KMS-11 (cell line): ENCODE results near the gene HSF5.
A peak's percentile ranks its signal among the peaks of the same experiment; 100 is the strongest.

Experiments used
- H2AFZ ChIP-seq: fragments of 200-600 bp; sonication (generic); 2 replicates; pipeline ENCODE4 v1.6.1; 2016; ENCODE audit warnings: antibody characterized with exemption, mixed run types, low read depth
- H3K27ac ChIP-seq: fragments of 200-600 bp; sonication (generic); 2 replicates; pipeline ENCODE4 v1.6.1; 2016; ENCODE audit warnings: mild to moderate bottlenecking, mixed run types
- H3K27me3 ChIP-seq: fragments of 200-600 bp; sonication (generic); 2 replicates; pipeline ENCODE4 v1.6.1; 2017; ENCODE audit warnings: mild to moderate bottlenecking, low read depth, mixed run types, moderate library complexity; ENCODE audit not compliant: insufficient read depth
- H3K36me3 ChIP-seq: fragments of 200-600 bp; sonication (generic); 2 replicates; pipeline ENCODE4 v1.6.1; 2017; ENCODE audit warnings: mild to moderate bottlenecking, mixed run types; ENCODE audit not compliant: insufficient read depth
- H3K4me1 ChIP-seq: fragments of 200-600 bp; sonication (generic); 2 replicates; pipeline ENCODE4 v1.6.1; 2016; ENCODE audit warnings: mild to moderate bottlenecking, low read depth, mixed run types; ENCODE audit not compliant: poor library complexity, severe bottlenecking
- H3K4me2 ChIP-seq: fragments of 200-600 bp; sonication (generic); 2 replicates; pipeline ENCODE4 v1.7.0; 2016; ENCODE audit warnings: mild to moderate bottlenecking, mixed run types
- H3K4me3 ChIP-seq: fragments of 200-600 bp; sonication (generic); IDR thresholded peaks from 2 replicates; pipeline ENCODE4 v1.6.1; 2017; ENCODE audit warnings: low read depth, low read length, mixed read lengths; ENCODE audit not compliant: insufficient read depth
- H3K79me2 ChIP-seq: fragments of 200-600 bp; sonication (generic); 2 replicates; pipeline ENCODE4 v1.6.1; 2016; ENCODE audit warnings: low read depth, mixed run types; ENCODE audit not compliant: insufficient read depth
- H3K9ac ChIP-seq: fragments of 200-600 bp; sonication (generic); 2 replicates; pipeline ENCODE4 v1.6.1; 2016; ENCODE audit warnings: mild to moderate bottlenecking, mixed run types
- H4K20me1 ChIP-seq: fragments of 200-600 bp; sonication (generic); 2 replicates; pipeline ENCODE4 v1.6.1; 2016; ENCODE audit warnings: mild to moderate bottlenecking, mixed run types; ENCODE audit not compliant: insufficient read depth
- TF ChIP-seq, protein P1 (sequence below): fragments of 200-600 bp; sonication (generic); conservative IDR thresholded peaks from 2 replicates; pipeline ENCODE4 v1.6.1; 2017; ENCODE audit warnings: low read depth, mild to moderate bottlenecking, antibody characterized with exemption, low read length, moderate library complexity, mixed read lengths

HSF5 gene

DNA sequence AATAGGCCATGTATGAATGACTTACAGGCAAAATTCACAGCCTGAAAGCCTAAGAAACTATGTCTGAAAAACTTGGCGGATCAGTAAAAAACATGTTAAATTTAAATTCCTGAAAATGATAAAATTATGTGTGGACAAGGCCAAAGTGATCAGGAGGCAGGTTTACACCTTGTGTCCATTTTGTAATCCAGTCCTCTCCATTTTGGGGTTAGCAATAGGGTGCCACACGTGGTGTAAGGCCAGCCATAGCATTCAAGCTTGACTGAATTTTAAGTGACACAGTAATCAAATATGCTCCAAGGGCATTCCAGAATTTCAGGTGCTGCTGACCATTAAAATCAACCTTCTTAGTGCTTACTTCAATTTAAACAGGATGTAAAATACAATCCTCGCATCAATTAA lies 73.6 kb downstream of the HSF5 start:
- peaks cover 30% of the 10 kb centered on the region for H3K4me1 ChIP-seq
- H3K27me3 ChIP-seq = no peaks in the 10 kb centered on the region
- no peaks in the 10 kb centered on the region for H3K79me2 ChIP-seq
- no peak overlapping the region for H3K9ac ChIP-seq
- no peaks in the 10 kb centered on the region for H3K36me3 ChIP-seq
- H2AFZ ChIP-seq = no peak overlapping the region
- TF ChIP-seq, protein P1, sequence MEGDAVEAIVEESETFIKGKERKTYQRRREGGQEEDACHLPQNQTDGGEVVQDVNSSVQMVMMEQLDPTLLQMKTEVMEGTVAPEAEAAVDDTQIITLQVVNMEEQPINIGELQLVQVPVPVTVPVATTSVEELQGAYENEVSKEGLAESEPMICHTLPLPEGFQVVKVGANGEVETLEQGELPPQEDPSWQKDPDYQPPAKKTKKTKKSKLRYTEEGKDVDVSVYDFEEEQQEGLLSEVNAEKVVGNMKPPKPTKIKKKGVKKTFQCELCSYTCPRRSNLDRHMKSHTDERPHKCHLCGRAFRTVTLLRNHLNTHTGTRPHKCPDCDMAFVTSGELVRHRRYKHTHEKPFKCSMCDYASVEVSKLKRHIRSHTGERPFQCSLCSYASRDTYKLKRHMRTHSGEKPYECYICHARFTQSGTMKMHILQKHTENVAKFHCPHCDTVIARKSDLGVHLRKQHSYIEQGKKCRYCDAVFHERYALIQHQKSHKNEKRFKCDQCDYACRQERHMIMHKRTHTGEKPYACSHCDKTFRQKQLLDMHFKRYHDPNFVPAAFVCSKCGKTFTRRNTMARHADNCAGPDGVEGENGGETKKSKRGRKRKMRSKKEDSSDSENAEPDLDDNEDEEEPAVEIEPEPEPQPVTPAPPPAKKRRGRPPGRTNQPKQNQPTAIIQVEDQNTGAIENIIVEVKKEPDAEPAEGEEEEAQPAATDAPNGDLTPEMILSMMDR = no peak
- no peaks in the 10 kb centered on the region for H4K20me1 ChIP-seq
- no peak overlapping the region for H3K4me3 ChIP-seq
- H3K4me2 ChIP-seq = no peak overlapping the region
- no peak overlapping the region for H3K27ac ChIP-seq

DNA sequence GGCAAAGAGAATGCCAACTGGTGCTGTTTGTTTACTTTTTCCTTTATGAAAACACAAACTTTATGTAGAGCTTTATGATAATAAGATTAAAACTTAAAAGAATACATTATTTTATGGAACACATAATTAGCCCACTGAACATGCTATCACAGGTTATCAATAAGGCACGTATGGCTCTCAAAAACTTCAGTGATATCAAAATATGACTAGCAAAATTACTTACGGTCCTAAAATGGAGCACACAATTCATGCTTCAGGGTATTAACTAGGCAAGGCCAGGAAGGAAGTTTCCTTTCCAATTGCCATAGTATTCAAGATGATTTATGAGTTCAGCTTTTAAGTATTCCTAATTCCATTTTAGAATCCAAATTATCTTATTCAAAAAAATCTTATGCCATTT lies 74.5 kb downstream of the HSF5 start:
- Histone ChIP-seq H3K79me2 (no peaks in the 10 kb centered on the region), H3K4me3 (no peak overlapping the region), H3K4me2 (no peak overlapping the region), H3K27me3 (no peaks in the 10 kb centered on the region), H2AFZ (no peak overlapping the region), H3K9ac (no peak overlapping the region), H3K36me3 (no peaks in the 10 kb centered on the region), H3K4me1 (peaks cover 30% of the 10 kb centered on the region), H4K20me1 (no peaks in the 10 kb centered on the region), H3K27ac (no peak overlapping the region)
- TF ChIP-seq, protein P1 = no peak

DNA sequence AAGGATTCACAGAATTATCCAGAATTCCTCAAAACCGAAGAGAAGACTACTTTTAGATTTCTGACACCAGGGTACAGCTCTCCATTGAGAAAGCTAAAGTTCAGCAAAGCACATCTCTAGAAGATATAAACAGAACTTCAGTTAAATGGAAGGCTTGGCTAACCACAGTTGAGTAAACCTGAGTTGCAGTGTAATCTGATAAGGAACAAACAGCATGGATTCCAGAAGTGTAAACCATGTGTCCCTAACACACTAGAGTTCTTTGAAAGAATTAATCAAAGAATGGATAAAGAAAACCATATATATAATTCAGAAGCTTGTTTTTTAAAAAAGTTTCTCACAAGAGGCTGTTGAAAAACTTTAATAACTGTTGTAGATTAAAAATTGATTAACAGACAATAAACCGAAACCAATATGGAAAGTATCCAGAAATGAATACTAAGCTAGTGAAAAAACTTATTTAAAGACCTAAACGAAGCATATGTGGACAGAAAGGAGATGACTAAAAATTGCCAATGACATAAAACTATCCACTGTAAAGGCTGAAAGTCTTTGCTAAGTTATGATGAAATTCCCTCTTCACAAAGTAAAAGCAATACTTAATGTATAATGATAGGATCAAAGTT lies 75.1 kb downstream of the HSF5 start:
- H3K4me1 ChIP-seq = peaks cover 25% of the 10 kb centered on the region
- H3K79me2 ChIP-seq = no peaks in the 10 kb centered on the region

GRCh38 chr17:58412064-58412703 lies 76.0 kb downstream of the HSF5 start:
- H3K4me3 ChIP-seq = no peak overlapping the region
- H3K36me3 ChIP-seq = no peaks in the 10 kb centered on the region
- H3K27ac ChIP-seq = no peak overlapping the region
- no peak overlapping the region for H3K4me2 ChIP-seq
- TF ChIP-seq, protein P1 = no peak
- no peak overlapping the region for H3K9ac ChIP-seq
- H4K20me1 ChIP-seq = no peaks in the 10 kb centered on the region
- no peak overlapping the region for H2AFZ ChIP-seq
- no peaks in the 10 kb centered on the region for H3K27me3 ChIP-seq
- H3K79me2 ChIP-seq = no peaks in the 10 kb centered on the region
- H3K4me1 ChIP-seq = peaks cover 18% of the 10 kb centered on the region

More for the DNA sequence above, 75.1 kb downstream of the HSF5 start:
- H3K36me3 ChIP-seq = no peaks in the 10 kb centered on the region
- H3K9ac ChIP-seq = no peak overlapping the region
- H3K27me3 ChIP-seq = no peaks in the 10 kb centered on the region
- no peak overlapping the region for H3K4me3 ChIP-seq
- peak overlapping the region; percentile 0; the same call in 1 of the 2 replicates for H2AFZ ChIP-seq
- no peak overlapping the region for H3K27ac ChIP-seq
- no peak overlapping the region for H3K4me2 ChIP-seq
- TF ChIP-seq, protein P1 = no peak
- no peaks in the 10 kb centered on the region for H4K20me1 ChIP-seq
